Liver (tissue), 3 donors: ENCODE results near the gene OOSP1.

Source experiments
- EGR1 ChIP-seq, 2 donors: IDR thresholded peaks; 2 replicates each; pipeline ENCODE4 v1.6.1; 2016 to 2018; ENCODE audit warnings: antibody characterized with exemption in 2 of 2, low read depth in 2 of 2
- FOXA1 ChIP-seq: IDR thresholded peaks from 2 replicates; pipeline ENCODE4 v1.6.1; 2016; ENCODE audit warnings: antibody characterized with exemption
- JUND ChIP-seq, 2 donors: IDR thresholded peaks; 2 replicates each; pipeline ENCODE4 v1.6.1; 2016; ENCODE audit warnings: antibody characterized with exemption in 2 of 2
- NR2F2 ChIP-seq: IDR thresholded peaks from 2 replicates; pipeline ENCODE4 v1.6.1; 2016; ENCODE audit warnings: antibody characterized with exemption
- RAD21 ChIP-seq, 2 donors: IDR thresholded peaks; 2 replicates each; pipeline ENCODE4 v1.6.1; 2016; ENCODE audit warnings: antibody characterized with exemption in 2 of 2, mild to moderate bottlenecking in 2 of 2
- RXRA ChIP-seq, 2 donors: IDR thresholded peaks; 2 replicates each; pipeline ENCODE4 v1.6.1; 2017 to 2018; ENCODE audit warnings: antibody characterized with exemption in 2 of 2, mild to moderate bottlenecking in 1 of 2
- SP1 ChIP-seq: IDR thresholded peaks from 2 replicates; pipeline ENCODE4 v1.6.1; 2018; ENCODE audit warnings: antibody characterized with exemption, mild to moderate bottlenecking
- TAF1 ChIP-seq: conservative IDR thresholded peaks from 2 replicates; pipeline ENCODE4 v1.6.1; 2016; ENCODE audit warnings: antibody characterized with exemption, mild to moderate bottlenecking
- YY1 ChIP-seq: IDR thresholded peaks from 2 replicates; pipeline ENCODE4 v1.6.1; 2016; ENCODE audit warnings: antibody characterized with exemption, mild to moderate bottlenecking
- TF ChIP-seq, protein P1 (sequence below): IDR thresholded peaks from 2 replicates; pipeline ENCODE4 v1.6.1; 2016; ENCODE audit warnings: antibody characterized with exemption, mild to moderate bottlenecking
- TF ChIP-seq, protein P2 (sequence below): fragments of 150-350 bp; IDR thresholded peaks from 2 replicates; pipeline ENCODE4 v1.5.1; 2017; ENCODE audit warnings: improper control_type of control experiment, low read depth, low read length; ENCODE audit not compliant: missing input control
- TF ChIP-seq, protein P3 (sequence below): IDR thresholded peaks from 2 replicates; pipeline ENCODE4 v1.6.1; 2016; ENCODE audit warnings: antibody characterized with exemption
- TF ChIP-seq, protein P4 (sequence below): IDR thresholded peaks from 2 replicates; pipeline ENCODE4 v1.6.1; 2016; ENCODE audit warnings: antibody characterized with exemption
- TF ChIP-seq, protein P5 (sequence below): IDR thresholded peaks from 2 replicates; pipeline ENCODE4 v1.6.1; 2016; ENCODE audit warnings: antibody characterized with exemption
- donor health status: healthy.
- donor health status: healthy.

DNA sequence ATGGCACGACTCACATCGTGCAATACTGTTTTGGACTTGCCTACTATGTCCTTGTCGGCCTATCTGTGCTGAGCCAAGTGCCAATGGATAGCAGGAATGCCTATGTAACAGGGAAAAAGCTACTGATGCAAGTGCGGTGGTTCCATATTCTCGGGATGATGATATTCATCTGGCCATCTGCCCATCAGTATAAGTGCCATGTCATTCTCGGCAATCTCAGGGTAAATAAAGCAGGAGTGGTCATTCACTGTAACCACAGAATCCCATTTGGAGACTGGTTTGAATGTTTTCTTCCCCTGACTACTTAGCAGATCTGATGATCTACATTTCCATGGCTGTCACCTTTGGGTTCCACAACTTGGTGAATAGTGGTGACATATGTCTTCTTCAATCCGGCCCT lies 39.6 kb upstream of the OOSP1 start:
- TF ChIP-seq, protein P1, sequence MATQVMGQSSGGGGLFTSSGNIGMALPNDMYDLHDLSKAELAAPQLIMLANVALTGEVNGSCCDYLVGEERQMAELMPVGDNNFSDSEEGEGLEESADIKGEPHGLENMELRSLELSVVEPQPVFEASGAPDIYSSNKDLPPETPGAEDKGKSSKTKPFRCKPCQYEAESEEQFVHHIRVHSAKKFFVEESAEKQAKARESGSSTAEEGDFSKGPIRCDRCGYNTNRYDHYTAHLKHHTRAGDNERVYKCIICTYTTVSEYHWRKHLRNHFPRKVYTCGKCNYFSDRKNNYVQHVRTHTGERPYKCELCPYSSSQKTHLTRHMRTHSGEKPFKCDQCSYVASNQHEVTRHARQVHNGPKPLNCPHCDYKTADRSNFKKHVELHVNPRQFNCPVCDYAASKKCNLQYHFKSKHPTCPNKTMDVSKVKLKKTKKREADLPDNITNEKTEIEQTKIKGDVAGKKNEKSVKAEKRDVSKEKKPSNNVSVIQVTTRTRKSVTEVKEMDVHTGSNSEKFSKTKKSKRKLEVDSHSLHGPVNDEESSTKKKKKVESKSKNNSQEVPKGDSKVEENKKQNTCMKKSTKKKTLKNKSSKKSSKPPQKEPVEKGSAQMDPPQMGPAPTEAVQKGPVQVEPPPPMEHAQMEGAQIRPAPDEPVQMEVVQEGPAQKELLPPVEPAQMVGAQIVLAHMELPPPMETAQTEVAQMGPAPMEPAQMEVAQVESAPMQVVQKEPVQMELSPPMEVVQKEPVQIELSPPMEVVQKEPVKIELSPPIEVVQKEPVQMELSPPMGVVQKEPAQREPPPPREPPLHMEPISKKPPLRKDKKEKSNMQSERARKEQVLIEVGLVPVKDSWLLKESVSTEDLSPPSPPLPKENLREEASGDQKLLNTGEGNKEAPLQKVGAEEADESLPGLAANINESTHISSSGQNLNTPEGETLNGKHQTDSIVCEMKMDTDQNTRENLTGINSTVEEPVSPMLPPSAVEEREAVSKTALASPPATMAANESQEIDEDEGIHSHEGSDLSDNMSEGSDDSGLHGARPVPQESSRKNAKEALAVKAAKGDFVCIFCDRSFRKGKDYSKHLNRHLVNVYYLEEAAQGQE: no peak
- TF ChIP-seq, protein P2, sequence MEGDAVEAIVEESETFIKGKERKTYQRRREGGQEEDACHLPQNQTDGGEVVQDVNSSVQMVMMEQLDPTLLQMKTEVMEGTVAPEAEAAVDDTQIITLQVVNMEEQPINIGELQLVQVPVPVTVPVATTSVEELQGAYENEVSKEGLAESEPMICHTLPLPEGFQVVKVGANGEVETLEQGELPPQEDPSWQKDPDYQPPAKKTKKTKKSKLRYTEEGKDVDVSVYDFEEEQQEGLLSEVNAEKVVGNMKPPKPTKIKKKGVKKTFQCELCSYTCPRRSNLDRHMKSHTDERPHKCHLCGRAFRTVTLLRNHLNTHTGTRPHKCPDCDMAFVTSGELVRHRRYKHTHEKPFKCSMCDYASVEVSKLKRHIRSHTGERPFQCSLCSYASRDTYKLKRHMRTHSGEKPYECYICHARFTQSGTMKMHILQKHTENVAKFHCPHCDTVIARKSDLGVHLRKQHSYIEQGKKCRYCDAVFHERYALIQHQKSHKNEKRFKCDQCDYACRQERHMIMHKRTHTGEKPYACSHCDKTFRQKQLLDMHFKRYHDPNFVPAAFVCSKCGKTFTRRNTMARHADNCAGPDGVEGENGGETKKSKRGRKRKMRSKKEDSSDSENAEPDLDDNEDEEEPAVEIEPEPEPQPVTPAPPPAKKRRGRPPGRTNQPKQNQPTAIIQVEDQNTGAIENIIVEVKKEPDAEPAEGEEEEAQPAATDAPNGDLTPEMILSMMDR: no peak
- TF ChIP-seq YY1: no peak
- TF ChIP-seq, protein P3, sequence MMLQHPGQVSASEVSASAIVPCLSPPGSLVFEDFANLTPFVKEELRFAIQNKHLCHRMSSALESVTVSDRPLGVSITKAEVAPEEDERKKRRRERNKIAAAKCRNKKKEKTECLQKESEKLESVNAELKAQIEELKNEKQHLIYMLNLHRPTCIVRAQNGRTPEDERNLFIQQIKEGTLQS: no peak
- no peak for TF ChIP-seq NR2F2
- TF ChIP-seq, protein P4, sequence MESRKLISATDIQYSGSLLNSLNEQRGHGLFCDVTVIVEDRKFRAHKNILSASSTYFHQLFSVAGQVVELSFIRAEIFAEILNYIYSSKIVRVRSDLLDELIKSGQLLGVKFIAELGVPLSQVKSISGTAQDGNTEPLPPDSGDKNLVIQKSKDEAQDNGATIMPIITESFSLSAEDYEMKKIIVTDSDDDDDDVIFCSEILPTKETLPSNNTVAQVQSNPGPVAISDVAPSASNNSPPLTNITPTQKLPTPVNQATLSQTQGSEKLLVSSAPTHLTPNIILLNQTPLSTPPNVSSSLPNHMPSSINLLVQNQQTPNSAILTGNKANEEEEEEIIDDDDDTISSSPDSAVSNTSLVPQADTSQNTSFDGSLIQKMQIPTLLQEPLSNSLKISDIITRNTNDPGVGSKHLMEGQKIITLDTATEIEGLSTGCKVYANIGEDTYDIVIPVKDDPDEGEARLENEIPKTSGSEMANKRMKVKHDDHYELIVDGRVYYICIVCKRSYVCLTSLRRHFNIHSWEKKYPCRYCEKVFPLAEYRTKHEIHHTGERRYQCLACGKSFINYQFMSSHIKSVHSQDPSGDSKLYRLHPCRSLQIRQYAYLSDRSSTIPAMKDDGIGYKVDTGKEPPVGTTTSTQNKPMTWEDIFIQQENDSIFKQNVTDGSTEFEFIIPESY: no peak
- TF ChIP-seq TAF1: no peak
- TF ChIP-seq JUND (IDR thresholded peaks at IDR 0.05): no peak
- TF ChIP-seq SP1: no peak
- TF ChIP-seq RAD21 (IDR thresholded peaks at IDR 0.05): no peak
- TF ChIP-seq, protein P5, sequence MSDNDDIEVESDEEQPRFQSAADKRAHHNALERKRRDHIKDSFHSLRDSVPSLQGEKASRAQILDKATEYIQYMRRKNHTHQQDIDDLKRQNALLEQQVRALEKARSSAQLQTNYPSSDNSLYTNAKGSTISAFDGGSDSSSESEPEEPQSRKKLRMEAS: no peak
- no peak for TF ChIP-seq EGR1 (IDR thresholded peaks at IDR 0.05; ENCODE audit: low read depth in 2 of 2)
- no peak for TF ChIP-seq FOXA1
- TF ChIP-seq RXRA (IDR thresholded peaks at IDR 0.05): no peak
